Stomach (tissue), 9 donors: ENCODE measurements around the gene POR. TPM values are rescaled to one million over a fixed set of nuclear protein-coding genes. Genes with fewer than 3 reads are reported as not detected.

ENCODE experiments used
- DNase-seq, 2 donors: peaks; one replicate each; pipeline versions ENCODE4 v3.0.0 to v3.0.0-alpha.2; 2013 to 2019
- H3K27ac ChIP-seq, 5 donors: fragments of 200-600 bp in 4 of 5; sonication (generic) in 4 of 5; one replicate each; pipeline ENCODE4 v1.5.1; 2013 to 2019; ENCODE audit warnings: mild to moderate bottlenecking in 1 of 5, moderate library complexity in 1 of 5
- H3K27me3 ChIP-seq, 3 donors: fragments of 200-600 bp; sonication (generic); one replicate each; pipeline ENCODE4 v1.5.1; 2017 to 2019; ENCODE audit warnings: mixed run types in 1 of 3
- H3K36me3 ChIP-seq, 4 donors: fragments of 200-600 bp; sonication (generic); 1 replicate in 3 of 4; 2 replicates in 1 of 4; pipeline ENCODE4 v1.5.1; 2016 to 2019
- H3K4me1 ChIP-seq, 4 donors: fragments of 200-600 bp; sonication (generic); one replicate each; pipeline ENCODE4 v1.5.1; 2016 to 2019
- H3K4me3 ChIP-seq, 4 donors: fragments of 200-600 bp; sonication (generic) in 3 of 4; one replicate each; pipeline ENCODE4 v1.5.1; 2016 to 2019; ENCODE audit warnings: mild to moderate bottlenecking in 1 of 4
- H3K9me3 ChIP-seq, 4 donors: fragments of 200-600 bp; sonication (generic); one replicate each; pipeline ENCODE4 v1.5.1; 2016 to 2019
- EP300 ChIP-seq: sonication (generic); formaldehyde crosslinking; IDR thresholded peaks from one replicate; pipeline ENCODE4 v1.6.1; 2017; ENCODE audit warnings: antibody characterized with exemption
- POLR2A ChIP-seq, 4 donors: fragments of 450-650 bp; IDR thresholded peaks; one replicate each; pipeline ENCODE4 v1.6.1; 2016; ENCODE audit warnings: antibody characterized with exemption in 4 of 4, control low read depth in 2 of 4, mild to moderate bottlenecking in 1 of 4, moderate library complexity in 1 of 4
- POLR2AphosphoS5 ChIP-seq, 3 donors: sonication (generic); formaldehyde crosslinking; IDR thresholded peaks; one replicate each; pipeline ENCODE4 v1.6.1; 2016; ENCODE audit warnings: antibody characterized with exemption in 3 of 3
- WGBS, 5 donors: extraction: QIAGEN DNeasy Blood & Tissue Kit in 3 of 5; methylation state at CpG; one replicate each; pipeline versions ENCODE4 v1.1.5 to v1.1.7; 2013 to 2018; 5-methylcytosine and 5-hydroxymethylcytosine counted together
- intact Hi-C: fragments of 100-400 bp; cut with DNase I; formaldehyde crosslinking; loops from one replicate; pipeline ENCODE4 v1.15.1; 2023; ENCODE audit warnings: low total_unique reads
- polyA plus RNA-seq, 3 donors: library from polyadenylated mRNA; stranded (reverse); fragments of 200-250 nt; gene quantifications; one replicate each; pipeline ENCODE4 v1.2.3, GENCODE V29; 2013
- total RNA-seq, 5 donors: library from RNA; depleted of rRNA; stranded (reverse); fragments of >200 nt; gene quantifications; one replicate each; pipeline versions ENCODE4 v1.1.0 to v1.2.3, GENCODE V29; 2014 to 2016
- TF ChIP-seq, protein P1 (sequence below), 7 experiments: fragments of 450-650 bp in 4 of 7; fragments of 200-600 bp in 3 of 7; sonication (generic) in 3 of 7; IDR thresholded peaks; one replicate each; pipeline ENCODE4 v1.5.1; 2016 to 2019; ENCODE audit warnings: antibody characterized with exemption in 7 of 7, control low read depth in 2 of 7, mild to moderate bottlenecking in 1 of 7
- donor health status: healthy with polysubstance abuse.
- donor health status: Bipolar disorder and iron deficiency.
- donor health status: healthy.

Gene POR
- total and polyA plus RNA-seq, 8 donors: 30.4 to 304 (median 67.3) TPM

DNA sequence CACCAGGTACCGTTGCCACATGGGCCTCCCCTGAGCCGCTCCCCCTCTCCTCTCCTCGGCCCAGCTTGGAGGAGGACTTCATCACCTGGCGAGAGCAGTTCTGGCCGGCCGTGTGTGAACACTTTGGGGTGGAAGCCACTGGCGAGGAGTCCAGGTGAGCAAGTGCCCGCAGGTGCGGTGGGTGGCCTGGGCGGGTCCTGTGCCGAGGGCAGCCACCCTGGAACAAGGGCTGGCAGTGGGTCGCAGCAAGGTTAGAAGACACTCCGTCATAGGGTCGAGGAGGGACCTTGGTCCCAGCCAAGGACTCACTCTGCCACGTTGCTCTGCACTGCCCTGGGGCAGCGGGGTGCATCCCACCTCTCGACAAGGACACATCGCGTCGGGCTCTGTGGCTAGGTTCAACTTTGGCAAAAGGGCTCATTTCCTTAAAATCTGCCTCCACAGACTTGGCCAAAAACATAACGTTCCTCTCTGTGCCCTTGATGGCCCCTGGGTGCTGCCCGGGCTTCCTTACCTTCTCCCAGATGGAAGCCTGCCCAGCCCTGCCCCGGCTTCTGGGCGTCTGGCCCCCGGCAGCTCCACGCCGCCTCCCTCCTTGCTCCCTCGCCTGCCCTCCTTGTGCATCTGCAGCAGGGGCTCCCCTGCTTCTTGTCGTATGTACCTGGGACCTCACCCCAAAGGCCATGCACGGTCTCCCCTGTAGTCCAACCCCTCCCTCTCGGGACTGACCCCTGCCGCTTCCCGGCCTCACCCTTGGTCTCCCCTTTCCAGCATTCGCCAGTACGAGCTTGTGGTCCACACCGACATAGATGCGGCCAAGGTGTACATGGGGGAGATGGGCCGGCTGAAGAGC is 66.7 kb downstream of the POR start:
- Histone ChIP-seq H3K9me3 (no peaks in the 10 kb centered on the region), H3K4me3 (no peak overlapping the region), H3K27ac (no peak overlapping the region), H3K27me3 (no peaks in the 10 kb centered on the region), H3K36me3 (peaks cover 63 to 87% (median 80%) of the 10 kb centered on the region in 4 donors), H3K4me1 (peaks cover 7 to 41% (median 17%) of the 10 kb centered on the region in 4 donors)
- TF ChIP-seq POLR2A (IDR thresholded peaks at IDR 0.05): no peak
- TF ChIP-seq, protein P1, sequence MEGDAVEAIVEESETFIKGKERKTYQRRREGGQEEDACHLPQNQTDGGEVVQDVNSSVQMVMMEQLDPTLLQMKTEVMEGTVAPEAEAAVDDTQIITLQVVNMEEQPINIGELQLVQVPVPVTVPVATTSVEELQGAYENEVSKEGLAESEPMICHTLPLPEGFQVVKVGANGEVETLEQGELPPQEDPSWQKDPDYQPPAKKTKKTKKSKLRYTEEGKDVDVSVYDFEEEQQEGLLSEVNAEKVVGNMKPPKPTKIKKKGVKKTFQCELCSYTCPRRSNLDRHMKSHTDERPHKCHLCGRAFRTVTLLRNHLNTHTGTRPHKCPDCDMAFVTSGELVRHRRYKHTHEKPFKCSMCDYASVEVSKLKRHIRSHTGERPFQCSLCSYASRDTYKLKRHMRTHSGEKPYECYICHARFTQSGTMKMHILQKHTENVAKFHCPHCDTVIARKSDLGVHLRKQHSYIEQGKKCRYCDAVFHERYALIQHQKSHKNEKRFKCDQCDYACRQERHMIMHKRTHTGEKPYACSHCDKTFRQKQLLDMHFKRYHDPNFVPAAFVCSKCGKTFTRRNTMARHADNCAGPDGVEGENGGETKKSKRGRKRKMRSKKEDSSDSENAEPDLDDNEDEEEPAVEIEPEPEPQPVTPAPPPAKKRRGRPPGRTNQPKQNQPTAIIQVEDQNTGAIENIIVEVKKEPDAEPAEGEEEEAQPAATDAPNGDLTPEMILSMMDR (IDR thresholded peaks at IDR 0.05): no peak
- TF ChIP-seq EP300: no peak
- no peak for TF ChIP-seq POLR2AphosphoS5 (IDR thresholded peaks at IDR 0.05)
- DNase-seq: no peak
- intact Hi-C loops: no loop called here
- WGBS, 5 donors: 85 to 87% (median 87%) methylated on average over 34 to 38 of the region's 38 CpGs

DNA sequence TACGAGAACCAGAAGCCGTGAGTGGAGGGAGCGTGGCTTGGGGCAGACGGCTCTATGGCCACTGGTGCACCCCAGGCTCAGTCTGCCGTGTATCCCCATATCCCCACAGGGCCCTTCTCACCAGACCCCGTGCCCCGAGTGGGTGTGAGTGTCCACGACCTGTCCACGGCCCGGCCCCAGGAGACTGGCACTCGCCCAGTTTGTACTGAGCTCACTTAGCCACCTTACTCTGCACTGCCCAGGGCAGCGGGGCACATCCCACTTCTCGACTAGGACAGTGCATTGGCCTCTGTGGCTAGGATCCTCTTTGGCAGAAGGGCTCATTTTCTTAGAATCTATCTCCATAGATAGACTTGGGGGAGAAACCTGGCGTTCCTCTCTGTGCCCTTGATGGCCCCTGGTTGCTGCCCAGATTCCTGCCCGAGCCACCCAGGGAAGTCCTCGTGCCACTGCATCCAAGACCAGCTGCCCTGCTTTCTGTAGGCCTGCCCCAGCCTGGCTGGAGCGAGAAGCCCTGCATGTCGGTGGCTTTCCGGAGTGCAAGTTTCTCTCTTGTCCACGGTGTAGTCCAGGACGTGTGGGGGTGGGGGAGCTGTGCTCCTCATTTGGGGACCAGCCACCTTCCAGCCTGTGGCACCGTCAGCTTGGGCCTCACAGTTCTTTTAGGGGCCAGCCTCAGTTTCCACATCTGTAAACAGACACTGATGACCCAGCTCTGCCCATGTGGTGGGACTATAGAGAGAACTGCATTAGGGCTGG is 67.5 kb downstream of the POR start:
- WGBS, 5 donors: 87 to 93% (median 89%) methylated on average over 15 to 22 of the region's 22 CpGs
- Histone ChIP-seq H3K9me3 (no peaks in the 10 kb centered on the region), H3K4me3 (no peak overlapping the region), H3K27me3 (no peaks in the 10 kb centered on the region), H3K27ac (no peak overlapping the region), H3K4me1 (peaks cover 7 to 43% (median 19%) of the 10 kb centered on the region in 4 donors), H3K36me3 (peaks cover 69 to 88% (median 86%) of the 10 kb centered on the region in 4 donors)
- DNase-seq: no peak
- intact Hi-C loops: no loop called here
- no peak for TF ChIP-seq POLR2AphosphoS5 (IDR thresholded peaks at IDR 0.05)
- TF ChIP-seq POLR2A (IDR thresholded peaks at IDR 0.05): no peak
- TF ChIP-seq, protein P1 (IDR thresholded peaks at IDR 0.05): no peak
- no peak for TF ChIP-seq EP300

DNA sequence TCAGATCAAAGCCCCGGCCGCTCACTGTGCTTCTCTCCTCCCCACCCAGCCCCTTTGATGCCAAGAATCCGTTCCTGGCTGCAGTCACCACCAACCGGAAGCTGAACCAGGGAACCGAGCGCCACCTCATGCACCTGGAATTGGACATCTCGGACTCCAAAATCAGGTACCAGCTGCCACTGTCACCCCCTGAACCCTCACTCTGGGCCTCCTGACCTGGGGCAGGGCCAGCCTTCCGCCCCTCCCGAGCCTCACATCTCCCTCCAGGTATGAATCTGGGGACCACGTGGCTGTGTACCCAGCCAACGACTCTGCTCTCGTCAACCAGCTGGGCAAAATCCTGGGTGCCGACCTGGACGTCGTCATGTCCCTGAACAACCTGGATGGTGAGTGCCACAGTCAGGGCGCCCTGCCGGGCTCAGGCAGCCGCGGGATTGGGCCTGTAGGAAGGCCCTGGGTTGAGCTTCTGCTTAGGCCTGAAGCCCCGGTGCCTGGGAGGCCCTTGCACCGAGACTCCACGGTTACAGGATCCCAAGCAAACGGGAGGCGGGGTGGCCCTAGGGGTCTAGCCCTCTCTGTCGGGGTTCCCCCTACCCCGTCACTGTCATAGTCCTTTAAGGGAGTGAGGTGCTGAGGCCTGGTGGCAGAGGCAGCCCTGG is 68.6 kb downstream of the POR start:
- intact Hi-C loops: no loop called here
- WGBS, 5 donors: 83 to 93% (median 91%) methylated on average over 9 to 26 of the region's 26 CpGs
- Histone ChIP-seq H3K4me3 (no peak overlapping the region), H3K27ac (peak overlapping the region in 1 of 5 donors; percentile 38), H3K36me3 (peaks cover 75 to 94% (median 93%) of the 10 kb centered on the region in 4 donors), H3K4me1 (peaks cover 7 to 43% (median 22%) of the 10 kb centered on the region in 4 donors), H3K27me3 (no peaks in the 10 kb centered on the region), H3K9me3 (no peaks in the 10 kb centered on the region)
- no peak for DNase-seq
- TF ChIP-seq POLR2AphosphoS5 (IDR thresholded peaks at IDR 0.05): no peak
- TF ChIP-seq POLR2A (IDR thresholded peaks at IDR 0.05): no peak

DNA sequence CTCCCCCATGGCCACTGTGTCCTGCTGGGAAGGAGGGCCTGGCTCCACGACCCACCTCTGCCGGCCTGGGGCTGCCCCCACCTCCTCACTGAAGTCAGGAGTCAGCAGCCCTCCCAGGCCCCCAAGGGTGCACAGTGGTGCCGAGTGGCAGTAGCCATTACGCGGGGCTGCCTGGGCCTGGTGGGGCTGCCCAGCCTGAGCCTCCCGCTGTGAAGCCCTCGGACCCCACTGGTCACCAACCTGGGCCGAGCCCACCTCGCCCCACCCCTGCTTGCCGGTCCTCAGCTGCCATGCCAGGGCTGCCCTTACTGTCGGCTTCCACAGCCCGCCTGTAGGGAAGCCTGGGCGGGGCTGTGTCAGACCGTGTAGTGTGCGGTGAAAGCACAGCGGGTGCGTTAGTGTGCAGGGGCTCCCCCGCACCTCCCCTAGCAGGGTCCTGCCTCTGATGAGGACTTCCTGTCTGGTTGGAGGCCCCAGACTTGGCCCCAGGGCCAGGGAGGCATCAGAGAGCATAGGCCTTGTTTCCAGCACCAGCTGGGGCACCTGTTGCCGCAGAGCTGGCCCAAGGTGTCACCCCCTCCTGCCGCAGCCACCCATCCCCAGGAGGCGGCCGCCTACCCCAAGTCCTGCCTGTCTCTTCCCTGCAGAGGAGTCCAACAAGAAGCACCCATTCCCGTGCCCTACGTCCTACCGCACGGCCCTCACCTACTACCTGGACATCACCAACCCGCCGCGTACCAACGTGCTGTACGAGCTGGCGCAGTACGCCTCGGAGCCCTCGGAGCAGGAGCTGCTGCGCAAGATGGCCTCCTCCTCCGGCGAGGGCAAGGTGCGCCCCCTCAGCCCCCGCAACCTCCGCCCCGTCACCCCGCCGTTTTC is 69.4 kb downstream of the POR start:
- intact Hi-C loops: no loop called here
- Histone ChIP-seq H3K4me3 (no peak overlapping the region), H3K9me3 (no peaks in the 10 kb centered on the region), H3K27me3 (no peaks in the 10 kb centered on the region), H3K36me3 (peaks cover 72 to 90% (median 90%) of the 10 kb centered on the region in 4 donors), H3K27ac (peak overlapping the region in 1 of 5 donors; percentile 38), H3K4me1 (peaks cover 10 to 40% (median 23%) of the 10 kb centered on the region in 4 donors)
- WGBS, 5 donors: 93 to 97% (median 94%) methylated on average over 18 to 44 of the region's 44 CpGs
- no peak for DNase-seq
- TF ChIP-seq EP300: no peak
